Sigmoid colon (tissue), 4 donors: ENCODE results near the gene PDPK1.

Experiments
- EP300 ChIP-seq, 4 donors: sonication (generic); formaldehyde crosslinking; IDR thresholded peaks; one replicate each; pipeline ENCODE4 v1.6.1; 2017; ENCODE audit warnings: antibody characterized with exemption in 4 of 4
- POLR2A ChIP-seq, 2 donors: fragments of 450-650 bp; IDR thresholded peaks; one replicate each; pipeline ENCODE4 v1.6.1; 2016; ENCODE audit warnings: antibody characterized with exemption in 2 of 2, mild to moderate bottlenecking in 2 of 2, moderate library complexity in 2 of 2
- POLR2AphosphoS5 ChIP-seq, 4 donors: sonication (generic); formaldehyde crosslinking; IDR thresholded peaks; one replicate each; pipeline ENCODE4 v1.6.1; 2017; ENCODE audit warnings: antibody characterized with exemption in 4 of 4
- TF ChIP-seq, protein P1 (sequence below), 4 experiments: fragments of 450-650 bp in 3 of 4; fragments of 200-600 bp in 1 of 4; IDR thresholded peaks; one replicate each; pipeline ENCODE4 v1.5.1; 2016 to 2019; ENCODE audit warnings: antibody characterized with exemption in 4 of 4, mild to moderate bottlenecking in 3 of 4, moderate library complexity in 2 of 4

DNA sequence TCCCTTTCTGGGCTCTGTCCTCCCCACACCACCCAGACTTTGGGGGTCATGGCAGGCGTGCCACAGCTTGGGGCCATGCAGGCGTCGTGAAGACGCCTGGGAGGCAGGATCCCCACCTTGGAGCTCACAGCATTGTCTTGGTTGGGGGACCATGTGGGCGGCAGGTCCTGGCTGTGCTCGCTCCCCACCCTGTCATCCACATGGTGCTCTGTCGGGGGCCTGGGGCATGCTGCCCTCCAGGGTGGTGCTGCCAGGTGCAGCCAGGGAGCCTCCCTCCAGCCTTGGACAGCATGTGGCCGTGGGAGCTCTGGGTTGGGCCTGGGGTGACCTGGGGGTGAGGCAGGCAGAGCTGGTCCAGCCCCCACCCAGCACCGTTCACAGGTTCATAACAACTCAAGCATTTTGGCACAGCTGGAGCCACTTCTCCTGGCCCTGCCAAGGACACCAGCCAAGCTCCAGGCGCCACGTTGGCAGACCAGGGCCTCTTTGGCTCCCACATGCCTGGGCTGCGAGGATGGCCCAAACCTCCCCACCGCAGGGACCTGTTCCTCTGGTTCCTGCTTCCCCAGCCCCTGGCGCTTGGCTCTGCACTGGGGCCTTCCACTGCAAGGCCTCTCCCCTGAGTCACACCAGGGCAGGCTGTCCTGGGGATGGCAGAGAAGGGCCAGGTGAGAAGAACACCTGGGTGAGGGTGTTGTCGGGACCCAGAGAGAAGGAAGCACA lies 39.1 kb upstream of the PDPK1 start:
- TF ChIP-seq POLR2A (IDR thresholded peaks at IDR 0.05): no peak
- no peak for TF ChIP-seq POLR2AphosphoS5 (IDR thresholded peaks at IDR 0.05)
- TF ChIP-seq, protein P1, sequence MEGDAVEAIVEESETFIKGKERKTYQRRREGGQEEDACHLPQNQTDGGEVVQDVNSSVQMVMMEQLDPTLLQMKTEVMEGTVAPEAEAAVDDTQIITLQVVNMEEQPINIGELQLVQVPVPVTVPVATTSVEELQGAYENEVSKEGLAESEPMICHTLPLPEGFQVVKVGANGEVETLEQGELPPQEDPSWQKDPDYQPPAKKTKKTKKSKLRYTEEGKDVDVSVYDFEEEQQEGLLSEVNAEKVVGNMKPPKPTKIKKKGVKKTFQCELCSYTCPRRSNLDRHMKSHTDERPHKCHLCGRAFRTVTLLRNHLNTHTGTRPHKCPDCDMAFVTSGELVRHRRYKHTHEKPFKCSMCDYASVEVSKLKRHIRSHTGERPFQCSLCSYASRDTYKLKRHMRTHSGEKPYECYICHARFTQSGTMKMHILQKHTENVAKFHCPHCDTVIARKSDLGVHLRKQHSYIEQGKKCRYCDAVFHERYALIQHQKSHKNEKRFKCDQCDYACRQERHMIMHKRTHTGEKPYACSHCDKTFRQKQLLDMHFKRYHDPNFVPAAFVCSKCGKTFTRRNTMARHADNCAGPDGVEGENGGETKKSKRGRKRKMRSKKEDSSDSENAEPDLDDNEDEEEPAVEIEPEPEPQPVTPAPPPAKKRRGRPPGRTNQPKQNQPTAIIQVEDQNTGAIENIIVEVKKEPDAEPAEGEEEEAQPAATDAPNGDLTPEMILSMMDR (IDR thresholded peaks at IDR 0.05): no peak
- no peak for TF ChIP-seq EP300 (IDR thresholded peaks at IDR 0.05)
